Neuronal stem cell (in vitro differentiated cells): ENCODE results near the gene ARL16.
A peak's percentile ranks its signal among the peaks of the same experiment; 100 is the strongest.

Source experiments
- DNase-seq: peaks from one replicate; pipeline ENCODE4 v3.0.0-alpha.2; 2013; ENCODE audit warnings: low spot score
- H2AFZ ChIP-seq: one replicate; pipeline ENCODE4 v1.6.1; 2013; ENCODE audit warnings: mild to moderate bottlenecking, low read length, inconsistent platforms
- H2AK5ac ChIP-seq: 2 replicates; pipeline ENCODE4 v1.6.1; 2013; ENCODE audit warnings: low read depth, mild to moderate bottlenecking, inconsistent platforms, low read length, moderate library complexity, mixed read lengths
- H2BK120ac ChIP-seq: 2 replicates; pipeline ENCODE4 v1.6.1; 2013; ENCODE audit warnings: low read depth, mild to moderate bottlenecking, inconsistent platforms, low read length, moderate library complexity, mixed read lengths
- H2BK12ac ChIP-seq: one replicate; pipeline ENCODE4 v1.6.1; 2013; ENCODE audit warnings: low read length, inconsistent platforms
- H2BK15ac ChIP-seq: 2 replicates; pipeline ENCODE4 v1.6.1; 2013; ENCODE audit warnings: mild to moderate bottlenecking, low read length, inconsistent platforms, mixed read lengths
- H2BK5ac ChIP-seq: one replicate; pipeline ENCODE4 v1.6.1; 2013; ENCODE audit warnings: inconsistent platforms, mild to moderate bottlenecking, low read length, moderate library complexity
- H3K14ac ChIP-seq: one replicate; pipeline ENCODE4 v1.6.1; 2013; ENCODE audit warnings: low read length, inconsistent platforms
- H3K18ac ChIP-seq: 2 replicates; pipeline ENCODE4 v1.6.1; 2013; ENCODE audit warnings: low read length, inconsistent platforms
- H3K23ac ChIP-seq: 2 replicates; pipeline ENCODE4 v1.6.1; 2013; ENCODE audit warnings: low read depth, mild to moderate bottlenecking, mixed read lengths, low read length, inconsistent platforms; ENCODE audit not compliant: poor library complexity
- H3K27ac ChIP-seq: replicated peaks from 3 replicates; pipeline ENCODE4 v1.5.1; 2013; ENCODE audit warnings: low read length, inconsistent platforms
- H3K27me3 ChIP-seq, 3 experiments: 2 replicates each; pipeline ENCODE4 v1.6.1; 2013; ENCODE audit warnings: low read length in 3 of 3, mild to moderate bottlenecking in 2 of 3, inconsistent platforms in 1 of 3, low read depth in 1 of 3, mixed read lengths in 1 of 3, moderate library complexity in 1 of 3; ENCODE audit not compliant: control insufficient read depth in 3 of 3, insufficient read depth in 3 of 3
- H3K36me3 ChIP-seq, 2 donors: replicated peaks in 1 of 2; 2 replicates each; pipeline ENCODE4 v1.6.1; 2013; ENCODE audit warnings: low read length in 2 of 2; ENCODE audit not compliant: control insufficient read depth in 2 of 2, insufficient read depth in 2 of 2
- H3K4ac ChIP-seq: 2 replicates; pipeline ENCODE4 v1.6.1; 2013; ENCODE audit warnings: inconsistent platforms, mild to moderate bottlenecking, low read length, moderate library complexity
- H3K4me1 ChIP-seq, 2 donors: 1 replicate in 1 of 2; 2 replicates in 1 of 2; pipeline ENCODE4 v1.6.1; 2013; ENCODE audit warnings: low read length in 2 of 2, low read depth in 1 of 2; ENCODE audit not compliant: control insufficient read depth in 2 of 2, insufficient read depth in 1 of 2
- H3K4me2 ChIP-seq: one replicate; pipeline ENCODE4 v1.6.1; 2013; ENCODE audit warnings: mild to moderate bottlenecking, low read length, inconsistent platforms; ENCODE audit not compliant: insufficient read depth, poor library complexity, severe bottlenecking
- H3K4me3 ChIP-seq, 2 donors: 2 replicates each; pipeline ENCODE4 v1.5.1; 2013; ENCODE audit warnings: low read length in 2 of 2, mild to moderate bottlenecking in 2 of 2, inconsistent platforms in 1 of 2, moderate library complexity in 1 of 2
- H3K79me1 ChIP-seq: one replicate; pipeline ENCODE4 v1.6.1; 2013; ENCODE audit warnings: low read depth, mild to moderate bottlenecking, inconsistent platforms, low read length, moderate library complexity
- H3K9ac ChIP-seq: one replicate; pipeline ENCODE4 v1.6.1; 2013; ENCODE audit warnings: mild to moderate bottlenecking, low read depth, low read length, inconsistent platforms; ENCODE audit not compliant: poor library complexity
- H3K9me3 ChIP-seq, 2 donors: replicated peaks in 1 of 2; 2 replicates each; pipeline versions ENCODE3 to v1.6.1; 2013; ENCODE audit warnings: low read length in 2 of 2, mild to moderate bottlenecking in 2 of 2, inconsistent platforms in 1 of 2, low read depth in 1 of 2, mixed read lengths in 1 of 2, moderate library complexity in 1 of 2; ENCODE audit not compliant: control insufficient read depth in 2 of 2, insufficient read depth in 1 of 2
- H4K8ac ChIP-seq: one replicate; pipeline ENCODE4 v1.6.1; 2013; ENCODE audit warnings: low read depth, mild to moderate bottlenecking, inconsistent platforms, low read length, moderate library complexity
- H4K91ac ChIP-seq: one replicate; pipeline ENCODE4 v1.6.1; 2013; ENCODE audit warnings: low read length, low read depth, mild to moderate bottlenecking, inconsistent platforms; ENCODE audit not compliant: poor library complexity
- WGBS, 2 donors: extraction: QIAGEN DNeasy Blood & Tissue Kit; methylation state at CpG; one replicate each; pipeline ENCODE4 v1.1.7; 2013; ENCODE audit warnings: missing lambda C conversion rate in 2 of 2, mixed read lengths in 1 of 2; ENCODE audit not compliant: insufficient read length in 2 of 2, insufficient replicate concordance in 1 of 2; ENCODE audit errors: extremely low coverage in 2 of 2; 5-methylcytosine and 5-hydroxymethylcytosine counted together

ARL16 gene

GRCh38 chr17:81707725-81708646 is 24.4 kb upstream of the ARL16 start:
- H3K14ac ChIP-seq = peak overlapping the region; percentile 17
- peaks cover 21% of the 10 kb centered on the region for H3K79me1 ChIP-seq

DNA sequence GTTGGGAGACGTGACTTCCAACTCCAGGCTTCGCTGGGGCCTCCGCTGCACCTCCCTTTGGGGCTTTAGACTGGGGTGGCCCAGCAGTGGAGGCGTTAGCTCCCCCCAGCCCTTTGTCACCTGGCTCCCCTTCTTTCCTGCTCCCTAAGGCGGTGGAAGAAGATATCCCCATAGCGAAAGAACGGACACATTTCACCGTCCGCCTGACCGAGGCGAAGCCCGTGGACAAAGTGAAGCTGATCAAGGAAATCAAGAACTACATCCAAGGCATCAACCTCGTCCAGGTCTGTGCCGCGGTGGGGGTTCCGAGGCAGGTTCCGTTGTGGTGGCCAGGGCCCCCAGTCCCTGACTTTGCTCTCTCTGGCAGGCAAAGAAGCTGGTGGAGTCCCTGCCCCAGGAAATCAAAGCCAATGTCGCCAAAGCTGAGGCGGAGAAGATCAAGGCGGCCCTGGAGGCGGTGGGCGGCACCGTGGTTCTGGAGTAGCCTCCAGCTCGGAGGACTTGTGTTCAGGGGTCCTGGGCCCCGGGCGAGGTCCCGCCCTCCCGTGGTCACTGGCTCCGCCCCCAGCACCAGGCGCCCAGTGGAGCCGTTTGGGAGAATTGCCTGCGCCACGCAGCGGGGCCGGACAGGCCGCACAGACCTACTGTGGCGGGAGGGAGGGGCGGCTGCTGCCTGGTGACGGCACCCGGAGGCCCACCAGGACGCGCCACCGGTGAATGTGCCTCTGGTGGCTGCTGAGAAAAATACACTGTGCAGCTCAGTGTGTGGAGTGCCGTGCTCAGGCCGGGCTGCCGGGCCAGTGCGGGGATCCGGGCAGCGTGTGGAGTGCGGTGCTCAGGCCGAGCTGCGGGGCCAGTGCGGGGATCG is 23.4 kb upstream of the ARL16 start:
- no peak overlapping the region for H3K4me3 ChIP-seq
- DNase-seq = no peak
- H3K18ac ChIP-seq = no peak overlapping the region
- no peak overlapping the region for H4K8ac ChIP-seq
- no peak overlapping the region for H2AK5ac ChIP-seq
- H3K23ac ChIP-seq = peak overlapping the region; percentile 62
- H3K79me1 ChIP-seq = peaks cover 24% of the 10 kb centered on the region
- H2BK5ac ChIP-seq = no peak overlapping the region
- no peak overlapping the region for H2BK120ac ChIP-seq
- no peak overlapping the region for H3K14ac ChIP-seq
- no peak overlapping the region for H4K91ac ChIP-seq
- H3K9me3 ChIP-seq = no peaks in the 10 kb centered on the region
- no peak overlapping the region for H2BK15ac ChIP-seq
- H3K9ac ChIP-seq = no peak overlapping the region
- H3K4me2 ChIP-seq = no peak overlapping the region
- H2AFZ ChIP-seq = no peak overlapping the region
- WGBS, 2 donors = no CpG with 5 or more reads among the region's 54 CpGs
- H3K27me3 ChIP-seq = peaks cover 0 to 14% (median 0%) of the 10 kb centered on the region in 3 experiments
- no peak overlapping the region for H3K27ac ChIP-seq
- peaks cover 21 to 22% of the 10 kb centered on the region in 2 donors for H3K4me1 ChIP-seq
- H3K36me3 ChIP-seq = peaks cover 30 to 52% of the 10 kb centered on the region in 2 donors
- no peak overlapping the region for H3K4ac ChIP-seq
- H2BK12ac ChIP-seq = no peak overlapping the region

More at GRCh38 chr17:81707725-81708646, 24.4 kb upstream of the ARL16 start:
- Histone ChIP-seq H3K9me3 (no peaks in the 10 kb centered on the region), H3K4me2 (no peak overlapping the region), H3K27me3 (peaks cover 0 to 14% (median 0%) of the 10 kb centered on the region in 3 experiments), H2BK15ac (no peak overlapping the region), H2AK5ac (no peak overlapping the region), H3K9ac (no peak overlapping the region), H3K4me3 (peak overlapping the region in 1 of 2 donors; percentile 13), H3K23ac (peak overlapping the region; percentile 62), H3K18ac (no peak overlapping the region), H2BK120ac (no peak overlapping the region), H3K36me3 (peaks cover 30 to 47% of the 10 kb centered on the region in 2 donors), H4K91ac (no peak overlapping the region), H3K4me1 (peaks cover 15 to 22% of the 10 kb centered on the region in 2 donors), H2BK5ac (peak overlapping the region; percentile 72), H2AFZ (no peak overlapping the region), H3K4ac (no peak overlapping the region), H4K8ac (peak overlapping the region; percentile 2), H2BK12ac (no peak overlapping the region), H3K27ac (no peak overlapping the region)
- WGBS, 2 donors = no CpG with 5 or more reads among the region's 25 CpGs
- DNase-seq = no peak

GRCh38 chr17:81706232-81706611 is 22.6 kb upstream of the ARL16 start:
- no peak overlapping the region for H3K4me3 ChIP-seq
- H3K4me1 ChIP-seq = peaks cover 21 to 26% of the 10 kb centered on the region in 2 donors
- no peak overlapping the region for H3K4me2 ChIP-seq
- H3K36me3 ChIP-seq = peaks cover 34 to 59% of the 10 kb centered on the region in 2 donors
- H2AK5ac ChIP-seq = no peak overlapping the region
- H3K4ac ChIP-seq = no peak overlapping the region
- no peak overlapping the region for H2BK12ac ChIP-seq
- no peak overlapping the region for H2BK15ac ChIP-seq
- H2BK120ac ChIP-seq = no peak overlapping the region
- no peak overlapping the region for H3K27ac ChIP-seq
- H2AFZ ChIP-seq = no peak overlapping the region
- no peaks in the 10 kb centered on the region for H3K9me3 ChIP-seq
- no peak overlapping the region for H3K18ac ChIP-seq
- H2BK5ac ChIP-seq = no peak overlapping the region
- H3K79me1 ChIP-seq = peaks cover 31% of the 10 kb centered on the region
- no peak overlapping the region for H4K91ac ChIP-seq
- no peak overlapping the region for H4K8ac ChIP-seq
- H3K27me3 ChIP-seq = peaks cover 0 to 12% (median 0%) of the 10 kb centered on the region in 3 experiments
- no peak overlapping the region for H3K14ac ChIP-seq
- no CpG with 5 or more reads among the region's 17 CpGs for WGBS, 2 donors
- no peak overlapping the region for H3K9ac ChIP-seq
- no peak overlapping the region for H3K23ac ChIP-seq
- DNase-seq = no peak
